Transverse colon (tissue), 4 donors: Measurements from ENCODE around the gene RGS10. TPM values are rescaled to one million over a fixed set of nuclear protein-coding genes. Genes with fewer than 3 reads are reported as not detected.

Source experiments
- DNase-seq: peaks from one replicate; pipeline ENCODE4 v3.0.0-alpha.2; 2019
- H3K27ac ChIP-seq, 4 donors: fragments of 200-600 bp; sonication (generic); 2 replicates each; pipeline ENCODE4 v1.5.1; 2016 to 2018; ENCODE audit warnings: inconsistent platforms in 4 of 4
- H3K27me3 ChIP-seq: fragments of 200-600 bp; sonication (generic); 2 replicates; pipeline ENCODE4 v1.5.1; 2017; ENCODE audit warnings: inconsistent platforms
- H3K36me3 ChIP-seq, 4 donors: fragments of 200-600 bp; sonication (generic); 2 replicates each; pipeline ENCODE4 v1.5.1; 2017 to 2019; ENCODE audit warnings: inconsistent platforms in 4 of 4
- H3K4me1 ChIP-seq, 4 donors: fragments of 200-600 bp; sonication (generic); 2 replicates each; pipeline ENCODE4 v1.5.1; 2017 to 2020; ENCODE audit warnings: inconsistent platforms in 4 of 4
- H3K4me3 ChIP-seq, 4 donors: fragments of 200-600 bp; sonication (generic); 1 replicate in 1 of 4; 2 replicates in 3 of 4; pipeline versions ENCODE4 v1.5.1 to v1.6.1; 2017 to 2019; ENCODE audit warnings: inconsistent platforms in 4 of 4
- H3K9me3 ChIP-seq, 2 donors: fragments of 200-600 bp; sonication (generic); 2 replicates each; pipeline ENCODE4 v1.5.1; 2017 to 2019; ENCODE audit warnings: inconsistent platforms in 2 of 2
- CTCF ChIP-seq, 5 experiments: fragments of 200-600 bp in 3 of 5; fragments of 450-650 bp in 2 of 5; sonication (generic) in 3 of 5; IDR thresholded peaks; 1 replicate in 2 of 5; 2 replicates in 3 of 5; pipeline ENCODE4 v1.5.1; 2016 to 2017; ENCODE audit warnings: antibody characterized with exemption in 5 of 5, inconsistent platforms in 3 of 5, mild to moderate bottlenecking in 2 of 5, moderate library complexity in 1 of 5
- EP300 ChIP-seq: sonication (generic); formaldehyde crosslinking; IDR thresholded peaks from one replicate; pipeline ENCODE4 v1.6.1; 2017; ENCODE audit warnings: antibody characterized with exemption, low read depth
- POLR2A ChIP-seq: fragments of 450-650 bp; IDR thresholded peaks from one replicate; pipeline ENCODE4 v1.6.1; 2016; ENCODE audit warnings: antibody characterized with exemption, mild to moderate bottlenecking, moderate library complexity
- POLR2AphosphoS5 ChIP-seq, 3 donors: sonication (generic); formaldehyde crosslinking; IDR thresholded peaks; one replicate each; pipeline ENCODE4 v1.6.1; 2016; ENCODE audit warnings: antibody characterized with exemption in 3 of 3
- WGBS, 2 donors: methylation state at CpG; one replicate each; pipeline ENCODE4 v1.1.5; 2018; ENCODE audit warnings: low coverage in 1 of 2; 5-methylcytosine and 5-hydroxymethylcytosine counted together
- in situ Hi-C, 4 donors: fragments of 200-750 bp; cut with MboI; loops; one replicate each; pipeline versions ENCODE4 v1.15.0 to v1.15.1; 2017; ENCODE audit warnings: low sequenced_read_pairs in 3 of 4, low pct_ligation_motif_present in 1 of 4, low pct_unique_long_range_greater_than_20kb in 1 of 4
- intact Hi-C: fragments of 100-400 bp; cut with DNase I; formaldehyde crosslinking; loops from one replicate; pipeline ENCODE4 v1.15.1; 2023; ENCODE audit warnings: low total_unique reads
- total RNA-seq, 4 donors: library from RNA; depleted of rRNA; stranded (reverse); fragments of >200 nt; gene quantifications; one replicate each; pipeline ENCODE4 v1.1.0, GENCODE V29; 2016

The RGS10 gene
- total RNA-seq, 4 donors from 2014 or later = 26.3 to 47.1 (median 38.8) TPM

GRCh38 chr10:119499677-119500002, 42.9 kb downstream of the RGS10 start:
- WGBS, 2 donors = 70 to 81% methylated on average over 4 to 5 of the region's 5 CpGs
- H3K27me3 ChIP-seq = no peaks in the 10 kb centered on the region
- intact Hi-C loops (no loop called here), in situ Hi-C loops (no loop called here)
- H3K36me3 ChIP-seq = no peaks in the 10 kb centered on the region
- TF ChIP-seq CTCF (IDR thresholded peaks at IDR 0.05) (no peak), EP300 (no peak), POLR2A (no peak)
- no peak overlapping the region for H3K4me3 ChIP-seq
- DNase-seq = no peak
- peak overlapping the region in 1 of 4 donors; percentile 23 for H3K27ac ChIP-seq
- peaks cover 2 to 32% (median 8%) of the 10 kb centered on the region in 4 donors for H3K4me1 ChIP-seq
- H3K9me3 ChIP-seq = no peaks in the 10 kb centered on the region

- peak overlapping the region in 1 of 4 donors; percentile 23 for H3K27ac ChIP-seq
- in situ Hi-C loops = no loop called here
- WGBS, 2 donors = 81 to 85% methylated on average over 4 to 11 of the region's 11 CpGs
Observed at GRCh38 chr10:119498889-119499676, 43.4 kb downstream of the RGS10 start.

GRCh38 chr10:119497243-119497642, 45.3 kb downstream of the RGS10 start:
- no peaks in the 10 kb centered on the region for H3K9me3 ChIP-seq
- H3K27ac ChIP-seq = no peak overlapping the region
- intact Hi-C loops (no loop called here), in situ Hi-C loops (no loop called here)
- TF ChIP-seq CTCF (IDR thresholded peaks at IDR 0.05) (no peak), POLR2AphosphoS5 (IDR thresholded peaks at IDR 0.05) (no peak), EP300 (no peak), POLR2A (no peak)
- H3K36me3 ChIP-seq = no peaks in the 10 kb centered on the region
- 93 to 100% methylated on average over 1 to 9 of the region's 9 CpGs for WGBS, 2 donors
- no peak for DNase-seq
- no peak overlapping the region for H3K4me3 ChIP-seq
- no peaks in the 10 kb centered on the region for H3K27me3 ChIP-seq
- H3K4me1 ChIP-seq = peaks cover 10 to 37% (median 12%) of the 10 kb centered on the region in 4 donors

More at GRCh38 chr10:119498889-119499676, 43.4 kb downstream of the RGS10 start:
- H3K4me3 ChIP-seq = no peak overlapping the region
- H3K27me3 ChIP-seq = no peaks in the 10 kb centered on the region
- no peaks in the 10 kb centered on the region for H3K9me3 ChIP-seq
- TF ChIP-seq EP300 = no peak
- TF ChIP-seq POLR2A = no peak
- no peak for TF ChIP-seq CTCF (IDR thresholded peaks at IDR 0.05)
- no peak for TF ChIP-seq POLR2AphosphoS5 (IDR thresholded peaks at IDR 0.05)
- H3K36me3 ChIP-seq = no peaks in the 10 kb centered on the region
- intact Hi-C loops = no loop called here
- peaks cover 7 to 33% (median 9%) of the 10 kb centered on the region in 4 donors for H3K4me1 ChIP-seq
- no peak for DNase-seq

- peak overlapping the region in 1 of 4 donors; percentile 10 for H3K27ac ChIP-seq
- 69 to 73% methylated on average over 4 to 7 of the region's 7 CpGs for WGBS, 2 donors
- no peaks in the 10 kb centered on the region for H3K27me3 ChIP-seq
- in situ Hi-C loops (no loop called here), intact Hi-C loops (no loop called here)
- H3K36me3 ChIP-seq = no peaks in the 10 kb centered on the region
- DNase-seq = no peak
- H3K4me1 ChIP-seq = peaks cover 10 to 36% (median 12%) of the 10 kb centered on the region in 4 donors
- TF ChIP-seq POLR2A (no peak), EP300 (no peak)
- no peak overlapping the region for H3K4me3 ChIP-seq
- H3K9me3 ChIP-seq = no peaks in the 10 kb centered on the region
Observed at GRCh38 chr10:119496273-119496672, 46.2 kb downstream of the RGS10 start.
